HL-60 (cell line): ENCODE measurements around the gene GSN.

ENCODE experiments used
- GABPA ChIP-seq: IDR thresholded peaks from 2 replicates; pipeline ENCODE4 v1.6.1; 2012; ENCODE audit warnings: low read depth
- POLR2AphosphoS5 ChIP-seq: IDR thresholded peaks from 2 replicates; pipeline ENCODE4 v1.6.1; 2012; ENCODE audit warnings: low read depth
- SPI1 ChIP-seq: IDR thresholded peaks from 2 replicates; pipeline ENCODE4 v1.6.1; 2012; ENCODE audit warnings: low read depth, mild to moderate bottlenecking, borderline replicate concordance
- TF ChIP-seq, protein P1 (sequence below): IDR thresholded peaks from one replicate; pipeline ENCODE4 v1.5.1; 2011; ENCODE audit warnings: low read length, control low read depth, inconsistent platforms; ENCODE audit not compliant: insufficient read depth
- TF ChIP-seq, protein P2 (sequence below): IDR thresholded peaks from 2 replicates; pipeline ENCODE4 v1.6.1; 2012; ENCODE audit warnings: low read depth; ENCODE audit not compliant: insufficient replicate concordance

DNA sequence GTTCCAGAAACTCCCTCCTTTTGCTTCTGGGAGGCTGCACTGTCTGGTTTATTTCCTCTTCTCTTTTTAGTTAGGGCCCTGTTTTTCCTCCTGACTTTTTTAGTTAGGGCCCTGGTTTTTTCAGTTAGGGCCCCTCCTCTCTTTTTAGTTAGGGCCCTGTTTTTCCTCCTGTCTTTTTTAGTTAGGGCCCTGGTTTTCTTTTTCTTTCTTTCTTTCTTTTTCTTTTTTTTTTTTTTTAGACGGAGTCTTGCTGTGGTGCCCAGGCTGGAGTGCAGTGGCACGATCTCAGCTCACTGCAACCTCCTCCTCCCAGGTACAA is 15.1 kb downstream of the GSN start:
- TF ChIP-seq, protein P1, sequence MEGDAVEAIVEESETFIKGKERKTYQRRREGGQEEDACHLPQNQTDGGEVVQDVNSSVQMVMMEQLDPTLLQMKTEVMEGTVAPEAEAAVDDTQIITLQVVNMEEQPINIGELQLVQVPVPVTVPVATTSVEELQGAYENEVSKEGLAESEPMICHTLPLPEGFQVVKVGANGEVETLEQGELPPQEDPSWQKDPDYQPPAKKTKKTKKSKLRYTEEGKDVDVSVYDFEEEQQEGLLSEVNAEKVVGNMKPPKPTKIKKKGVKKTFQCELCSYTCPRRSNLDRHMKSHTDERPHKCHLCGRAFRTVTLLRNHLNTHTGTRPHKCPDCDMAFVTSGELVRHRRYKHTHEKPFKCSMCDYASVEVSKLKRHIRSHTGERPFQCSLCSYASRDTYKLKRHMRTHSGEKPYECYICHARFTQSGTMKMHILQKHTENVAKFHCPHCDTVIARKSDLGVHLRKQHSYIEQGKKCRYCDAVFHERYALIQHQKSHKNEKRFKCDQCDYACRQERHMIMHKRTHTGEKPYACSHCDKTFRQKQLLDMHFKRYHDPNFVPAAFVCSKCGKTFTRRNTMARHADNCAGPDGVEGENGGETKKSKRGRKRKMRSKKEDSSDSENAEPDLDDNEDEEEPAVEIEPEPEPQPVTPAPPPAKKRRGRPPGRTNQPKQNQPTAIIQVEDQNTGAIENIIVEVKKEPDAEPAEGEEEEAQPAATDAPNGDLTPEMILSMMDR, result no peak
- TF ChIP-seq POLR2AphosphoS5, result no peak
- TF ChIP-seq, protein P2, sequence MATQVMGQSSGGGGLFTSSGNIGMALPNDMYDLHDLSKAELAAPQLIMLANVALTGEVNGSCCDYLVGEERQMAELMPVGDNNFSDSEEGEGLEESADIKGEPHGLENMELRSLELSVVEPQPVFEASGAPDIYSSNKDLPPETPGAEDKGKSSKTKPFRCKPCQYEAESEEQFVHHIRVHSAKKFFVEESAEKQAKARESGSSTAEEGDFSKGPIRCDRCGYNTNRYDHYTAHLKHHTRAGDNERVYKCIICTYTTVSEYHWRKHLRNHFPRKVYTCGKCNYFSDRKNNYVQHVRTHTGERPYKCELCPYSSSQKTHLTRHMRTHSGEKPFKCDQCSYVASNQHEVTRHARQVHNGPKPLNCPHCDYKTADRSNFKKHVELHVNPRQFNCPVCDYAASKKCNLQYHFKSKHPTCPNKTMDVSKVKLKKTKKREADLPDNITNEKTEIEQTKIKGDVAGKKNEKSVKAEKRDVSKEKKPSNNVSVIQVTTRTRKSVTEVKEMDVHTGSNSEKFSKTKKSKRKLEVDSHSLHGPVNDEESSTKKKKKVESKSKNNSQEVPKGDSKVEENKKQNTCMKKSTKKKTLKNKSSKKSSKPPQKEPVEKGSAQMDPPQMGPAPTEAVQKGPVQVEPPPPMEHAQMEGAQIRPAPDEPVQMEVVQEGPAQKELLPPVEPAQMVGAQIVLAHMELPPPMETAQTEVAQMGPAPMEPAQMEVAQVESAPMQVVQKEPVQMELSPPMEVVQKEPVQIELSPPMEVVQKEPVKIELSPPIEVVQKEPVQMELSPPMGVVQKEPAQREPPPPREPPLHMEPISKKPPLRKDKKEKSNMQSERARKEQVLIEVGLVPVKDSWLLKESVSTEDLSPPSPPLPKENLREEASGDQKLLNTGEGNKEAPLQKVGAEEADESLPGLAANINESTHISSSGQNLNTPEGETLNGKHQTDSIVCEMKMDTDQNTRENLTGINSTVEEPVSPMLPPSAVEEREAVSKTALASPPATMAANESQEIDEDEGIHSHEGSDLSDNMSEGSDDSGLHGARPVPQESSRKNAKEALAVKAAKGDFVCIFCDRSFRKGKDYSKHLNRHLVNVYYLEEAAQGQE, result no peak
- no peak for TF ChIP-seq GABPA
- TF ChIP-seq SPI1, result peak; percentile 26; the same call in 1 of the 2 replicates
